OCI-LY7 (cell line): Measurements from ENCODE around the gene TBC1D5. TPM values are rescaled to one million over a fixed set of nuclear protein-coding genes. Genes with fewer than 3 reads are reported as not detected.

ENCODE experiments used
- BruUV-seq: library from RNA; stranded (reverse); fragments of 400-500 nt; replicated peaks from 2 replicates; lab custom pipeline; 2021; lab: Mats Ljungman, UMichigan
- CTCF ChIA-PET: fragments of 300-600 bp; sonication (Branson Sonifier 250); formaldehyde crosslinking; loops from one replicate; lab custom pipeline; 2022; ENCODE audit warnings: antibody characterized with exemption; ENCODE audit not compliant: unreplicated experiment; lab: Charles Lee
- POLR2A ChIA-PET: fragments of 300-600 bp; sonication (Branson Sonifier 250); formaldehyde crosslinking; loops from one replicate; lab custom pipeline; 2022; ENCODE audit warnings: antibody characterized with exemption; lab: Charles Lee
- DNase-seq: peaks from one replicate; pipeline ENCODE4 v3.0.0-alpha.2; 2015; ENCODE audit warnings: low spot score
- H2AFZ ChIP-seq: fragments of 200-600 bp; sonication (generic), shearing (Covaris generic); 2 replicates; pipeline ENCODE4 v1.6.1; 2014; ENCODE audit warnings: mild to moderate bottlenecking, antibody characterized with exemption, low read length, moderate library complexity
- H3K27ac ChIP-seq: fragments of 200-600 bp; sonication (generic); 2 replicates; pipeline ENCODE4 v1.5.1; 2014; ENCODE audit warnings: mixed run types, low read depth, mild to moderate bottlenecking, moderate library complexity, low read length, inconsistent platforms; ENCODE audit not compliant: poor library complexity, severe bottlenecking
- H3K36me3 ChIP-seq: fragments of 200-600 bp; sonication (generic); 2 replicates; pipeline ENCODE4 v1.6.1; 2014; ENCODE audit warnings: mild to moderate bottlenecking, antibody characterized with exemption, low read length, moderate library complexity, mixed read lengths; ENCODE audit not compliant: insufficient read depth
- H3K4me1 ChIP-seq: fragments of 200-600 bp; sonication (generic); 2 replicates; pipeline ENCODE4 v1.5.1; 2014; ENCODE audit warnings: mild to moderate bottlenecking, low read length; ENCODE audit not compliant: insufficient read depth, poor library complexity, severe bottlenecking
- H3K4me2 ChIP-seq: fragments of 200-600 bp; sonication (generic); 2 replicates; pipeline ENCODE4 v1.6.1; 2014; ENCODE audit warnings: mild to moderate bottlenecking, low read length
- H3K4me3 ChIP-seq: fragments of 200-600 bp; sonication (generic); 2 replicates; pipeline ENCODE4 v1.5.1; 2014; ENCODE audit warnings: mild to moderate bottlenecking, low read depth, low read length; ENCODE audit not compliant: poor library complexity, severe bottlenecking
- H3K79me2 ChIP-seq: fragments of 200-600 bp; sonication (generic); 2 replicates; pipeline ENCODE4 v1.6.1; 2016; ENCODE audit warnings: low read depth, mild to moderate bottlenecking, low read length, moderate library complexity, mixed read lengths; ENCODE audit not compliant: insufficient read depth
- H3K9me2 ChIP-seq: fragments of 200-600 bp; sonication (generic); 2 replicates; pipeline ENCODE4 v1.6.1; 2016; ENCODE audit warnings: mild to moderate bottlenecking, low read length, mixed read lengths; ENCODE audit not compliant: insufficient read depth
- H3K9me3 ChIP-seq: fragments of 200-600 bp; sonication (generic); 2 replicates; pipeline ENCODE4 v1.6.1; 2014; ENCODE audit warnings: mild to moderate bottlenecking, mixed run types, low read length, mixed read lengths
- H4K20me1 ChIP-seq: fragments of 200-600 bp; sonication (generic); 2 replicates; pipeline ENCODE4 v1.6.1; 2014; ENCODE audit warnings: mild to moderate bottlenecking, antibody characterized with exemption, low read length, moderate library complexity, mixed read lengths; ENCODE audit not compliant: insufficient read depth
- CTCF ChIP-seq: fragments of 200-600 bp; sonication (generic); conservative IDR thresholded peaks from 2 replicates; pipeline ENCODE4 v1.5.1; 2014; ENCODE audit warnings: mild to moderate bottlenecking, antibody characterized with exemption, low read length, moderate library complexity, mixed read lengths
- EZH2phosphoT487 ChIP-seq: fragments of 200-600 bp; sonication (generic); IDR thresholded peaks from 2 replicates; pipeline ENCODE4 v1.6.1; 2018; ENCODE audit warnings: low read depth, borderline replicate concordance, mild to moderate bottlenecking, mixed run types, antibody characterized with exemption, low read length, moderate library complexity, mixed read lengths
- intact Hi-C: fragments of 100-400 bp; cut with micrococcal nuclease; formaldehyde crosslinking; loops from one replicate; pipeline ENCODE4 v1.10.0; 2022; ENCODE audit not compliant: unreplicated experiment
- total RNA-seq, 2 experiments: library from RNA; depleted of rRNA in 1 of 2; stranded (reverse); fragments of >200 nt in 1 of 2; shearing (Covaris generic) in 1 of 2; gene quantifications; 2 replicates each; pipeline ENCODE4 v1.2.3, GENCODE V29; 2014 to 2022

The TBC1D5 gene
- total RNA-seq, 2 experiments from 2014 or later: 78.5 to 82.4 TPM

- intact Hi-C loops: no loop called here
- CTCF ChIA-PET: no interaction called here
Observed at GRCh38 chr3:17260257-17260656, 482.2 kb downstream of the TBC1D5 start.

DNA sequence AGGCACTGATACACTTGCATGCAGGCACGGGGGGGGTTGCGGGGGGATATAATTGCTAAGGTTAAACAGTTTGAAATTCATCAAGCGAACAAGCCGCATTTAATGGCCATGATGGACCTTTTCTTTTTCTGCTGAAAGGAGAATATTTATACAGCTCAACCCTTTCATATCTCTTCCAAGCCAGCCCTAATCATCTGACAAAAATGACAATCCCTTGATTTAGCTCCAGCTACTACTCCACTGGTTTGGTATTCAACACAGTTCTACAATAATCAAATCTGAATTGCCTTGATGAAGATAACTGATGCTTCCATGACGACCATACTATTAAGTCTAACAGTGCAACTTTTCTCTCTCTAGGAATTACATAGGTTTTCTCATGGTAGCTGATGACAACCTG lies 482.7 kb downstream of the TBC1D5 start:
- ChIA-PET POLR2A (no interaction called here), CTCF (no interaction called here)
- TF ChIP-seq EZH2phosphoT487: no peak
- no peak for TF ChIP-seq CTCF
- Histone ChIP-seq H3K4me1 (no peaks in the 10 kb centered on the region), H3K9me2 (no peaks in the 10 kb centered on the region), H3K79me2 (no peaks in the 10 kb centered on the region), H3K4me2 (no peak overlapping the region), H2AFZ (no peak overlapping the region), H4K20me1 (no peaks in the 10 kb centered on the region), H3K36me3 (no peaks in the 10 kb centered on the region), H3K9me3 (no peaks in the 10 kb centered on the region), H3K27ac (no peak overlapping the region), H3K4me3 (no peak overlapping the region)
- intact Hi-C loops: loop anchor here (1.0 to 2.0 kb wide), 2 partner anchors 154 to 581 kb away; no protein-coding TSS in a partner anchor
- no TSS peak for BruUV-seq
- DNase-seq: no peak

More at GRCh38 chr3:17260257-17260656, 482.2 kb downstream of the TBC1D5 start:
- no peaks in the 10 kb centered on the region for H3K79me2 ChIP-seq
- no peak for DNase-seq
- H3K27ac ChIP-seq: no peak overlapping the region
- H3K9me2 ChIP-seq: no peaks in the 10 kb centered on the region
- H3K4me3 ChIP-seq: no peak overlapping the region
- no peaks in the 10 kb centered on the region for H3K9me3 ChIP-seq
- H3K4me2 ChIP-seq: no peak overlapping the region
- no peaks in the 10 kb centered on the region for H4K20me1 ChIP-seq
- H2AFZ ChIP-seq: no peak overlapping the region
- POLR2A ChIA-PET: no interaction called here
- BruUV-seq: no TSS peak
- no peaks in the 10 kb centered on the region for H3K4me1 ChIP-seq
- TF ChIP-seq CTCF (no peak), EZH2phosphoT487 (no peak)
- H3K36me3 ChIP-seq: no peaks in the 10 kb centered on the region

DNA sequence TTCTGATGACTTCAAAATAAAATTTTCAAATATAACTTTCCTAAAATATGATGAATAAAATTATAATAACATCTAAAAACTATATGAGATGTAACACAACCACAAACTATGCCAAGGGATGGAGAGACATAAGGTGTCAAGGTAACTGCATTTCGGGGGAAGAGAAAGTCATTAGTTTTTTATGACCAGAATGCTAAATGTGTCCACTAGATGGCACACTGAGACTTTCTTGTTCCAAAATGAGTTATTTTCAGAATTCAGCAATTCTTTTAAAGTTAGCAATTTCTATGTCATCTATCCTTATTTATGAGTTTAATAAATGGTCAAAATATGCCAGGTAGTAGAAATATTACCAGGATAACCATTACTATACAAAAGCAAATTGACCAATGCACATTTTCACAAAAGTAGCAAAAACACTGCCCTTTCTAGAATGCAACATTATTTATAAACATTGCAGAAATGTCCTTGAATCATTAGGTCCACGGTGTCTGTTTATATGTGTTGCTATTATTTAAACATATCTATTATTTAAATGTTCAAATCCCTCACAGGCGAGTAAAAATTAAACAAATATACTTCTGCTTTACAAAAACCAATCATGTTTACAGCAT lies 483.5 kb downstream of the TBC1D5 start:
- no TSS peak for BruUV-seq
- H3K4me3 ChIP-seq: no peak overlapping the region
- no peaks in the 10 kb centered on the region for H3K79me2 ChIP-seq
- ChIA-PET CTCF (no interaction called here), POLR2A (no interaction called here)
- intact Hi-C loops: loop anchor here (1.0 to 2.0 kb wide), 2 partner anchors 154 to 582 kb away; no protein-coding TSS in a partner anchor
- H3K36me3 ChIP-seq: no peaks in the 10 kb centered on the region
- H3K27ac ChIP-seq: no peak overlapping the region
- TF ChIP-seq CTCF: peak; percentile 94
- no peak for TF ChIP-seq EZH2phosphoT487
- H3K4me1 ChIP-seq: no peaks in the 10 kb centered on the region
- no peaks in the 10 kb centered on the region for H4K20me1 ChIP-seq
- H2AFZ ChIP-seq: no peak overlapping the region
- no peak overlapping the region for H3K4me2 ChIP-seq
- no peaks in the 10 kb centered on the region for H3K9me2 ChIP-seq
- H3K9me3 ChIP-seq: no peaks in the 10 kb centered on the region
- DNase-seq: peak; percentile 64
